ENCODE measurements around the gene TRABD2B. TPM values are rescaled to one million over a fixed set of nuclear protein-coding genes. Genes with fewer than 3 reads are reported as not detected.

TRABD2B gene
- total and polyA plus RNA-seq, 4 donors, result 0.28 to 2.6 (median 1.3) TPM

DNA sequence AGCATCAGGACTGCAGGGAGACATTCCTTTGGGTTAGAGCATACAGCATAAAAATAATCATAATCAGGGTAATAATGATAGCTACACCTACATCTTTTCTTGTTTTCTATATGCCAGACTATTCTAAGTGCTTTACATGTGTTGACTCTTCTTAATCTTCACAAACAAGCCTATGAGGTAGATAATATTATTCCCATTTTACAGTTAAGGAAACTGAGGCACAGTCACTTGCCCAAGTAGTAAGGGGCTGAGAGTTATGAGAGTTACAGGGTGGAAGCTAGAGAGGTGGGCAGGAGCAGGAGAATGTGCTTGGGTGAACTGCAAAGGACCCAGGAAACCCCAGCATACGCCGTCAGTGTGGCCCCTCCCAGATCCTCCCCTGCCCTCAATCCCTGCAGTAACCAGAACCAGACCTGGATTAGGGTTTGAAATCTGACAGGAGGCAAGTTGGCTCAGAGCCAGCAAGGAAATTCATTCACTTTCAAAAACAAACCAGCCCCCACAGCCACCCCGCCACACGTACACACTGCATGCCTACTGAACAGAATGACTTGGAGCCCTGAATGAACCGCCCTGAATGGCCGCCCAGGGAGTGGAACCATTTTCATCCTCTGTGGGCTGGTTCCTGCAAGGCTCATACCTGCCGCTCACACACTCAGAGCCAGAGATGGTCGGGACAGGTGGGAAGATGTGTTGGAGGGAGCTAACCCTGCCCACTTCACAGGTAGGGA, 126.1 kb downstream of the TRABD2B start:
- H3K4me1 ChIP-seq (ENCODE audit: control insufficient read depth in 4 of 4, insufficient read depth in 4 of 4, low read length in 3 of 4), result peaks cover 9 to 53% (median 29%) of the 10 kb centered on the region in 4 donors
- no peak overlapping the region for H3K9ac ChIP-seq (ENCODE audit: low read depth in 1 of 2, low read length in 2 of 2)
- TF ChIP-seq MAX (IDR thresholded peaks at IDR 0.05) (no peak), EGR1 (IDR thresholded peaks at IDR 0.05; ENCODE audit: low read depth in 2 of 2) (no peak), RXRA (IDR thresholded peaks at IDR 0.05) (no peak), RAD21 (IDR thresholded peaks at IDR 0.05) (no peak), YY1 (IDR thresholded peaks at IDR 0.05) (no peak), ZBTB33 (IDR thresholded peaks at IDR 0.05) (no peak), JUND (IDR thresholded peaks at IDR 0.05) (no peak), FOXA2 (IDR thresholded peaks at IDR 0.05) (no peak), GABPA (IDR thresholded peaks at IDR 0.05 in 1 of 2, conservative IDR thresholded peaks at IDR 0.05 in 1 of 2) (no peak), NR2F2 (IDR thresholded peaks at IDR 0.05) (no peak), TAF1 (conservative IDR thresholded peaks at IDR 0.05) (no peak), HNF4G (IDR thresholded peaks at IDR 0.05) (no peak), HNF4A (conservative IDR thresholded peaks at IDR 0.05) (no peak)
- TF ChIP-seq, protein P1, sequence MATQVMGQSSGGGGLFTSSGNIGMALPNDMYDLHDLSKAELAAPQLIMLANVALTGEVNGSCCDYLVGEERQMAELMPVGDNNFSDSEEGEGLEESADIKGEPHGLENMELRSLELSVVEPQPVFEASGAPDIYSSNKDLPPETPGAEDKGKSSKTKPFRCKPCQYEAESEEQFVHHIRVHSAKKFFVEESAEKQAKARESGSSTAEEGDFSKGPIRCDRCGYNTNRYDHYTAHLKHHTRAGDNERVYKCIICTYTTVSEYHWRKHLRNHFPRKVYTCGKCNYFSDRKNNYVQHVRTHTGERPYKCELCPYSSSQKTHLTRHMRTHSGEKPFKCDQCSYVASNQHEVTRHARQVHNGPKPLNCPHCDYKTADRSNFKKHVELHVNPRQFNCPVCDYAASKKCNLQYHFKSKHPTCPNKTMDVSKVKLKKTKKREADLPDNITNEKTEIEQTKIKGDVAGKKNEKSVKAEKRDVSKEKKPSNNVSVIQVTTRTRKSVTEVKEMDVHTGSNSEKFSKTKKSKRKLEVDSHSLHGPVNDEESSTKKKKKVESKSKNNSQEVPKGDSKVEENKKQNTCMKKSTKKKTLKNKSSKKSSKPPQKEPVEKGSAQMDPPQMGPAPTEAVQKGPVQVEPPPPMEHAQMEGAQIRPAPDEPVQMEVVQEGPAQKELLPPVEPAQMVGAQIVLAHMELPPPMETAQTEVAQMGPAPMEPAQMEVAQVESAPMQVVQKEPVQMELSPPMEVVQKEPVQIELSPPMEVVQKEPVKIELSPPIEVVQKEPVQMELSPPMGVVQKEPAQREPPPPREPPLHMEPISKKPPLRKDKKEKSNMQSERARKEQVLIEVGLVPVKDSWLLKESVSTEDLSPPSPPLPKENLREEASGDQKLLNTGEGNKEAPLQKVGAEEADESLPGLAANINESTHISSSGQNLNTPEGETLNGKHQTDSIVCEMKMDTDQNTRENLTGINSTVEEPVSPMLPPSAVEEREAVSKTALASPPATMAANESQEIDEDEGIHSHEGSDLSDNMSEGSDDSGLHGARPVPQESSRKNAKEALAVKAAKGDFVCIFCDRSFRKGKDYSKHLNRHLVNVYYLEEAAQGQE (IDR thresholded peaks at IDR 0.05), result no peak
- TF ChIP-seq, protein P2, sequence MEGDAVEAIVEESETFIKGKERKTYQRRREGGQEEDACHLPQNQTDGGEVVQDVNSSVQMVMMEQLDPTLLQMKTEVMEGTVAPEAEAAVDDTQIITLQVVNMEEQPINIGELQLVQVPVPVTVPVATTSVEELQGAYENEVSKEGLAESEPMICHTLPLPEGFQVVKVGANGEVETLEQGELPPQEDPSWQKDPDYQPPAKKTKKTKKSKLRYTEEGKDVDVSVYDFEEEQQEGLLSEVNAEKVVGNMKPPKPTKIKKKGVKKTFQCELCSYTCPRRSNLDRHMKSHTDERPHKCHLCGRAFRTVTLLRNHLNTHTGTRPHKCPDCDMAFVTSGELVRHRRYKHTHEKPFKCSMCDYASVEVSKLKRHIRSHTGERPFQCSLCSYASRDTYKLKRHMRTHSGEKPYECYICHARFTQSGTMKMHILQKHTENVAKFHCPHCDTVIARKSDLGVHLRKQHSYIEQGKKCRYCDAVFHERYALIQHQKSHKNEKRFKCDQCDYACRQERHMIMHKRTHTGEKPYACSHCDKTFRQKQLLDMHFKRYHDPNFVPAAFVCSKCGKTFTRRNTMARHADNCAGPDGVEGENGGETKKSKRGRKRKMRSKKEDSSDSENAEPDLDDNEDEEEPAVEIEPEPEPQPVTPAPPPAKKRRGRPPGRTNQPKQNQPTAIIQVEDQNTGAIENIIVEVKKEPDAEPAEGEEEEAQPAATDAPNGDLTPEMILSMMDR (IDR thresholded peaks at IDR 0.05; ENCODE audit: low read depth, low read length, missing input control), result no peak
- TF ChIP-seq, protein P3, sequence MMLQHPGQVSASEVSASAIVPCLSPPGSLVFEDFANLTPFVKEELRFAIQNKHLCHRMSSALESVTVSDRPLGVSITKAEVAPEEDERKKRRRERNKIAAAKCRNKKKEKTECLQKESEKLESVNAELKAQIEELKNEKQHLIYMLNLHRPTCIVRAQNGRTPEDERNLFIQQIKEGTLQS (IDR thresholded peaks at IDR 0.05), result no peak
- H3K36me3 ChIP-seq (ENCODE audit: control insufficient read depth in 4 of 4, insufficient read depth in 3 of 4, low read depth in 1 of 4, low read length in 3 of 4), result no peaks in the 10 kb centered on the region
- no peaks in the 10 kb centered on the region for H3K27me3 ChIP-seq (ENCODE audit: control insufficient read depth in 4 of 4, insufficient read depth in 4 of 4, low read length in 3 of 4)
- no peak overlapping the region for H3K27ac ChIP-seq (ENCODE audit: low read depth in 1 of 2, low read length in 2 of 2)
- no peaks in the 10 kb centered on the region for H3K9me3 ChIP-seq (ENCODE audit: control insufficient read depth in 4 of 4, low read length in 3 of 4)
- WGBS, result 95% methylated on average over 8 of the region's 8 CpGs
- no peak for DNase-seq (ENCODE audit: low spot score)
- no peak overlapping the region for H3K4me3 ChIP-seq (ENCODE audit: low read depth in 1 of 3, low read length in 3 of 3)
